ENCODE results near the gene BCAN.

BCAN gene

DNA sequence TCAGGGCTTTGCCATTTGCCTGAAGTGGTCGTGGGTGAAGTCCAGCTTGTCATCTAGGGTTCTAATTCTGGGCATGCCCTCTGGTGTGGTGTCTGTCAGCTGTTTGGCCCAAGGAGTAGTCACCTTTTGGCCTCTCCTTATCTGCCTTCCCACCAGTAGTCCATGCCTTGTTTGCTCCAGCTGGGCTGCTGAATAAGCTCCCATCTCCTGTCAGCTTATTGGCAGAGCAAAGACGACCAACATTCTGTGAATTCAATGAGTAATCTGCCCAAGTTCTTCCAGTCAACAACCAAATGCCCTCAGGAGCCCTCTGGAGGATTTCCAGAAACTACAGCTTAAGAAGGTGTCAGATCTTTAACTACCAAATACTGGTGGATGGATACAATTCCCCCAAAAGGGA, 7.0 kb downstream of the BCAN start:
- Histone ChIP-seq H3K27me3 (replicated peaks; ENCODE audit: control insufficient read depth, insufficient read depth, low read length) (no peaks in the 10 kb centered on the region), H3K4me3 (replicated peaks; ENCODE audit: low read depth, low read length) (no peak overlapping the region), H3K36me3 (ENCODE audit: control insufficient read depth, insufficient read depth, low read length) (no peaks in the 10 kb centered on the region; the same call in none of the 2 replicates)
- no peak for DNase-seq (ENCODE audit: extremely low read depth, insufficient read length)
- TF ChIP-seq CTCF (IDR thresholded peaks at IDR 0.05; ENCODE audit: insufficient read depth, low read length, poor library complexity, severe bottlenecking): no peak

- H3K27me3 ChIP-seq (replicated peaks; ENCODE audit: control insufficient read depth, insufficient read depth, low read length): no peaks in the 10 kb centered on the region
- H3K4me3 ChIP-seq (replicated peaks; ENCODE audit: low read depth, low read length): no peak overlapping the region
- H3K36me3 ChIP-seq (ENCODE audit: control insufficient read depth, insufficient read depth, low read length): peaks cover 1% of the 10 kb centered on the region; the same call in 1 of the 2 replicates
- TF ChIP-seq CTCF (IDR thresholded peaks at IDR 0.05; ENCODE audit: insufficient read depth, low read length, poor library complexity, severe bottlenecking): no peak
- DNase-seq (ENCODE audit: extremely low read depth, insufficient read length): no peak
Observed at GRCh38 chr1:156652131-156652991, 10.4 kb downstream of the BCAN start.

- no peak for TF ChIP-seq CTCF (IDR thresholded peaks at IDR 0.05; ENCODE audit: insufficient read depth, low read length, poor library complexity, severe bottlenecking)
- Histone ChIP-seq H3K4me3 (replicated peaks; ENCODE audit: low read depth, low read length) (no peak overlapping the region), H3K27me3 (replicated peaks; ENCODE audit: control insufficient read depth, insufficient read depth, low read length) (no peaks in the 10 kb centered on the region), H3K36me3 (ENCODE audit: control insufficient read depth, insufficient read depth, low read length) (0 out of 2 replicates have a peak, but pooled peaks cover 1% of the 10 kb centered on the region)
- DNase-seq (ENCODE audit: extremely low read depth, insufficient read length): no peak
Observed at GRCh38 chr1:156652992-156653355, 11.1 kb downstream of the BCAN start.

DNA sequence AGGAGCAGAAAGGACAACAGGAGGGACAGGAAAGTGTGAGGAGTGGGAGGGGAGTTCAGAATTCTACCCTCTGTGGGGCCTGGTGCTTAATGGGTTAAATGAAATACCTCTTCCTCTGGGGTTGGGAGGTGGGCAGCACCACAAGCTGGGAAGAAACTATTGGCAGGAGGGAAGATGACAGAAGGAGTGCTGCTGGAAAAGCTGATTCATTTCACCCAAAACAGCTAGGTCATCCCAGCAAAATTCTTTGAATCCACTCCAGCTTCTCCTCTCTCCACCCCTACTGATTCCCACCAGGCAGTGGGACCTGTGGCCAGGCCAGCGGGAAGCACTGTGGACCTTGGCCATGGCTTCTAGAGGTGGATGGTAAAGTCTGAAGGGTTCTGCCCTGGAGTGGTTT, 12.8 kb downstream of the BCAN start:
- no peak overlapping the region for H3K4me3 ChIP-seq (replicated peaks; ENCODE audit: low read depth, low read length)
- 0 out of 2 replicates have a peak, but pooled peaks cover 1% of the 10 kb centered on the region for H3K36me3 ChIP-seq (ENCODE audit: control insufficient read depth, insufficient read depth, low read length)
- no peak for DNase-seq (ENCODE audit: extremely low read depth, insufficient read length)
- H3K27me3 ChIP-seq (replicated peaks; ENCODE audit: control insufficient read depth, insufficient read depth, low read length): no peaks in the 10 kb centered on the region
- no peak for TF ChIP-seq CTCF (IDR thresholded peaks at IDR 0.05; ENCODE audit: insufficient read depth, low read length, poor library complexity, severe bottlenecking)

- TF ChIP-seq CTCF (IDR thresholded peaks at IDR 0.05; ENCODE audit: insufficient read depth, low read length, poor library complexity, severe bottlenecking): no peak
- H3K27me3 ChIP-seq (replicated peaks; ENCODE audit: control insufficient read depth, insufficient read depth, low read length): no peaks in the 10 kb centered on the region
- DNase-seq (ENCODE audit: extremely low read depth, insufficient read length): no peak
Observed at GRCh38 chr1:156655151-156655903, 13.4 kb downstream of the BCAN start.

More at GRCh38 chr1:156655151-156655903, 13.4 kb downstream of the BCAN start:
- Histone ChIP-seq H3K4me3 (replicated peaks; ENCODE audit: low read depth, low read length) (no peak overlapping the region), H3K36me3 (ENCODE audit: control insufficient read depth, insufficient read depth, low read length) (0 out of 2 replicates have a peak, but pooled peaks cover 1% of the 10 kb centered on the region)

Data from GM06990 (cell line).